GM23248 (cell line): Measurements from ENCODE around the gene DOCK3.

ENCODE experiments used
- EZH2 ChIP-seq: fragments of 200-600 bp; sonication (generic); IDR thresholded peaks from 2 replicates; pipeline ENCODE4 v1.6.1; 2018; ENCODE audit warnings: antibody characterized with exemption, mild to moderate bottlenecking; ENCODE audit not compliant: insufficient read depth, poor library complexity, severe bottlenecking
- EZH2phosphoT487 ChIP-seq: fragments of 200-600 bp; sonication (generic); IDR thresholded peaks from 2 replicates; pipeline ENCODE4 v1.6.1; 2018; ENCODE audit warnings: antibody characterized with exemption, moderate library complexity, mild to moderate bottlenecking, low read depth; ENCODE audit not compliant: insufficient read depth

DNA sequence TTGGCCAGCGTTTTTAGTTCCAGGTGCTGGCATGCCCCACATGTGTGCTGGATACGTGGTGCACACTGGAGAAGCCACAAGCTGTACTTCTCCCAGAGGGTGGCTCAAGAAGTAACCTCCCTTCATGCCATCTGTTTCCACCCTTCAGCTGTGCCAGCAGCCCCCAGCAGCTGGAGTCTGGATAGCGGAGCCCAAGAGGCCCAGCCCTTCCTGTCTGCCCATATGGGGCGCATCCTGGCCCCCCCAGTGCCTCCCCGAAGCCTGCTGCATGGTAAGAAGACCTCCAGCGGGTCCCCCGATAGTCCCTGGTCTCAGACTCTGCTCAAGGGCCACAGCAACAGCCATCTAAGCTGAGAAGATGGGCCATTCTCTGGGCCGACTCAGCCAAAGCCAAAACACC, 704.6 kb downstream of the DOCK3 start:
- no peak for TF ChIP-seq EZH2phosphoT487
- TF ChIP-seq EZH2: no peak
